ENCODE data around the gene AKR7A2.

AKR7A2 gene

DNA sequence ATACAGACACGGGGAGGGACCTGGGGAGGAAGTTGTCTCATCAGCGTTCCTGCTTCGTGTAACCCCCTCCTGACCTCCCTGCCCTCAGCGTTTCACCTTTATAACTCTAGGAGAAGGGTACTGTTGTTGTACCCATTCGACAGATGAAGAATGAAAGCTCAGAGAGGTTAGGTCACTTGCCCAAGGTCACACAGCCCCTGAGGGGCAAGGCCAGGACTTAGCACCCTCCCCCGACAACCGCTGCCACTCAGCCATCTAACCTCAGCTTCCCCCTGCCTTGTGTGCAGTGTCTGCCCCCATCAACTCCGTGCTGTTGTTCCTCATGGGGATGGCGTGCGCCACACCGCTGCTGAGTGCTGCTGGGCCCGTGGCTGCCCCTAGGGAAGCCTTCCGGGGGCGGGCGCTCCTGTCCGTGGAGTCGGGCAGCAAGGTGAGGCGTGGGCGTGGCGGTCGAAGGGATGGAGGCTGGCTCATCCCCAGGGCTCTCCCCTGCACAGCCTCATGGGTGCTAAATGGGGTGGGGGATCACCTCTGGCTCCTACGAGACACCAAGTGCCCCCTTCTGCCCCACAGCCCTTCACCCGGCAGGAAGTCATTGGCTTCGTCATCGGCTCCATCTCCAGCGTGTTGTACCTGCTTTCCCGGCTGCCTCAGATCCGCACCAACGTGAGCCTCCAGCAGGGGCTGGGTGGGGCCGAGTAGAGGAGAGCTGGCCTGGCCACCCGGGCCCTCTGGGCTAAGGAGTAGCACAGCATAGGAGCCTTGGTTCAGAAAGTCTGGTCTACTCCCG is 14.2 kb upstream of the AKR7A2 start:
- DNase-seq (ENCODE audit: low read depth): no peak

DNA sequence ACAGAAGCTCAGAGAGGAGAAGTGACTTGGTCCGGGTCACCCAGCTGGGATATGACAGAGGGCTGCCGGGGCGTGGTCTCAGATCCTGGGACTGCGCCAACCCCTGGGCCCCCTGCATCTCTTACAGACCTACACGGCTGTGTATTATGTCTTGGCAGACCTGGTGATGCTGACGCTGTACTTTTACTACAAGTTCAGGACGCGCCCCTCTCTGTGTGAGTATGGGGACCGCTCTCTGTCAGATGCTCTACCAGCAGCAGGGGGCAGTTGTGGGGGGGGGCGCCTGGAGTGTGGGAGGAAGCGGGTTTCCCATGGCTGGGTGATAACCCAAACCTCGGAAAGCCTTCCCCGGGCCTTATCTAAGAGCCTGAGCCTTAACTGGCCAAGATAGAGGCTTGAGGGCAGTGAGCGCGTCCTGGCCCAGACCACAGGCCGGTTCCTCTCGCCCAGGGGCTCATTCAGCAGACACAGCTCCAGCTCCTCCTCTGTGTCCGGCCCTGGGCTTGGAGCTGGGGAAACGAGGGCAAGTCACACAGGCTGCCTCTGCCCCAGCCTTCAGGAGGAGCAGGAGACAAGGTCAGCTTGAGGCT is 13.5 kb upstream of the AKR7A2 start:
- no peak for DNase-seq (ENCODE audit: low read depth)

DNA sequence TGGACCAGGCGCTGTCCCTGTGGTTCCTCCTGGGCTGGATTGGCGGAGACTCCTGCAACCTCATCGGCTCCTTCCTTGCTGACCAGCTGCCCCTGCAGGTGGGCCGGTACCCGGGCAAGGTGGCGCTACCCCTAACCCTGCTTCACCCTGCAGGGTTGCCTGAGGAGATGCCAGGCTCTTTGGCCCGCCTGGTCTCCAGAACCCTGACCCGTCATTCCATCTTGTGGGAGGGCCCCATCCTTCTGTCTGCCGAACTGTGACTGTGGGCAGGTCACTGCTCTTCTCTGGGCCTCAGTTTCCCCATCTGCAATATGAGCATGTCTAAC is 12.7 kb upstream of the AKR7A2 start:
- DNase-seq (ENCODE audit: low read depth): no peak

DNA sequence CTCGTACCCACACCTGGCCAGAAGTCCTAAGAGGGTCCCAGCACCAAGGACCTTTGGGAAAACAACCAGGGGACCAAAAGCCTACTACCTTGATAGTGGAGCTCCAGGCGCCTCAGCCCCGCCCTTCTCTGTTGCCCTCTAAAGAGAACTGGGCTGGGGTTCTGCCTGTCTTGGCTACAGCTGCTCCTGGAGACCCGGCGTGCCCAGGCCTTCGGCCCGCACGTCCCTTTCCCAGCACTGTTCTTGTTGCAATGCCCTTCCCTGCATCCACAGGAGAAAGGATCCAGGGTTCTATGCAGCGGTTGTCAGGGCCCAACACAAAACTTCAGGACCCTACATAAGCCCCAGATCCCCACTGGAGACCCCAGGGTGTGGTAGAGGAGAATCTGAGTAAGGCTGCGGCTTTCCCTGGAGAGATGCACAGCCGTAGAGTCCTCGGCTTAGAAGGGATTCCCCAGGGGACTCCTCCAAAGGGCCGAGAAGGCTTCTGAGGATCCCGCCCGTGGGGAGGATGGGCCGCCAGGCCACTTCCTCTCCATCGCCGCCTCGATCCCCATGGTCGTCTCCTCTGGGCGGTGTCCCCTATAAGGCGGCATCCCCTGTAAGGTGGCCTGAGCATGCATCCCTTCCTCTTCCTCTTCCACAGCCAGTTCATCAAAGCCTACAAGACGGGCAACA is 12.2 kb upstream of the AKR7A2 start:
- DNase-seq (ENCODE audit: low read depth): no peak

- no peak for DNase-seq (ENCODE audit: low read depth)
Measured at GRCh38 chr1:19322481-19322880, 10.5 kb upstream of the AKR7A2 start.

- DNase-seq (ENCODE audit: low read depth): no peak
Measured at GRCh38 chr1:19321071-19321470, 9.1 kb upstream of the AKR7A2 start.

DNA sequence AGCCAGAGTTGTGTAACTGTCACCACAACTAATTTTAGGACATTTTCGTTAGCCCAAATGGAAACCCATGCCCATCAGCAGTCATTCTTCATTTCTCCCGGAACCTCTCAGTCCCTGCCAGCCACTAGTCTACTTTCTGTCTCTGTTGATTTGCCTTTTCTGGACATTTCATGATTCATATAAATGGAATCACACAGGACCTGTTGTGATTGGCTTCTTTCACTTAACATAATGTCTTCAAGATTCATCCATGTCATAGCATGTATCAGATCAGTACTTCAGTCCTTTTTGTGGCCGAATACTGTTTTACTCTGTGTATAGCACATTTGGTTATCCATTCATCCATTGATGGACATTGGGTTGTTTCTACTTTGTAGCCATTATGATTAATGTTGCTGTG is 7.3 kb upstream of the AKR7A2 start:
- DNase-seq (ENCODE audit: low read depth): no peak

DNA sequence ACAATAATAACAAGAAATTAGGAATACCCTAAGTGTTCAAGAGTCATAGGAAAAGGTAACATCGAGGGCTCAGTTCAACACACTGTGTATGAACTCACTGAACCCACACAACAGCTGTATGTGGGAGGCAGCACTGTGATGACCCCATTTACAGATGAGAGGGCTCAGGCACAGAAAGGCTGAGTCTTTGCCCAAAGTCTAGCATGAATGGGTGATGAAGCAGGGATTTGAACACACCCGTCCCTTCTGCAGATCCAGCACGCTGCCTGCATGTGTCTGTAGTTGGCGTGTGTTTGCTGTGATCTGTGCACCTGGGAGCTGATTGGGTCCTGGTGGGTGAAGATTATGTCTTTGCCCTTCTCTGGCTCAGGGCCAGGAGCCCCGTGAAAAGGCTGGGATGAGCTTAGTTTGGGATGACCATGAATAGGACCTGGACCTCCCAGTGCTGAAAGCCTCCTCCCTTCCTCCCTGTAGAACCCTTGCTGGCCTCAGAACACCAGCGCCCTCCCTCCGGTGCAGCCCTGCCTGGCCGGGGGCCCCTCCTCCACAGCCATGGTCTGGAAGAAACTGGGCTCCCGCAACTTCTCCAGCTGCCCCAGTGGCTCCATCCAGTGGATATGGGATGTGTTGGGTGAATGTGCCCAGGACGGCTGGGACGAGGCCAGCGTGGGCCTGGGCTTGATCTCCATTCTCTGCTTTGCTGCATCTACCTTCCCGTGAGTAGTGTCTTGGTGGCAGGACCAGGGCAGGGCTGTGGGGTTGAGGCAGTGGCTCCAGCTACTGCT is 5.4 kb upstream of the AKR7A2 start:
- DNase-seq (ENCODE audit: low read depth): no peak

DNA sequence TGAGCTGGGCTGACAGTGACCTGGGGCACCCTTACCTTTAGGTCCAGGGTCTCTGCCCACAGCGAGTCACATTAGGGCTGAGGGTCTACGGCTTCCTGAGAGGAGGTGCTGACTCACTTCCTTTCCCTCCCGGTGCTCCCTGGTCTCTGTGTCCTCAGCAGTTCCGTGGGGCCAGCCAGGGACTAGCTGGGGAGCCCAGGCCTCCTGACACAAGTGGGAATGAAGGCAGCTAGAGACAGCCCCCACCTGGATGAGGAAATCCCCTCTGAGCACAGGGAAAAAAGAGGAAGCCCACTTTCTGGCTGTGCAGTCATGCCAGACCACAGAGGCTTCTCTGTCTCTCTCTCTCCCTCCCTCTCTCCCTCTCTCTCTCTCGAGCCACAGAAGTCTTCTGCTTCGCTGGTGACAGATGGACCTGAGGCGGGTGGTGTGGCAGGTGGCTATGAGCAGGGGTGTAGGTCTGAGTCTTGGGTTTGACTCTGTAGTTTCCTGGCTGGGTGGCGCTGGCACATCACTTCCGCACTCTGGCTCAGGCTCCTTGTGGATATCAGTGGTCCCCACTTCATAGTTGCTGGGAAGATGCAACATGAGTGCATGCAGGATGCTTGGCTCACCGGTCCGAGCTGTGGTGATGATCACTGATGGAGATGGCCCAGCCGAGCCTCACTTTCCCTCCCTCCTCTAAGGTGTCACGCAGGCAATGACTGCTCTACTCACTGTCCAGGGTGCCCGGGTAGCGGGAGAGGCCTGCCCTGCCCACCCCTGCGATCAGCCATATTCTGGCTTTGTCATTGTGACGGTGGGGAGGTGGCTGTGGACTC is 3.6 kb upstream of the AKR7A2 start:
- DNase-seq (ENCODE audit: low read depth): no peak

DNA sequence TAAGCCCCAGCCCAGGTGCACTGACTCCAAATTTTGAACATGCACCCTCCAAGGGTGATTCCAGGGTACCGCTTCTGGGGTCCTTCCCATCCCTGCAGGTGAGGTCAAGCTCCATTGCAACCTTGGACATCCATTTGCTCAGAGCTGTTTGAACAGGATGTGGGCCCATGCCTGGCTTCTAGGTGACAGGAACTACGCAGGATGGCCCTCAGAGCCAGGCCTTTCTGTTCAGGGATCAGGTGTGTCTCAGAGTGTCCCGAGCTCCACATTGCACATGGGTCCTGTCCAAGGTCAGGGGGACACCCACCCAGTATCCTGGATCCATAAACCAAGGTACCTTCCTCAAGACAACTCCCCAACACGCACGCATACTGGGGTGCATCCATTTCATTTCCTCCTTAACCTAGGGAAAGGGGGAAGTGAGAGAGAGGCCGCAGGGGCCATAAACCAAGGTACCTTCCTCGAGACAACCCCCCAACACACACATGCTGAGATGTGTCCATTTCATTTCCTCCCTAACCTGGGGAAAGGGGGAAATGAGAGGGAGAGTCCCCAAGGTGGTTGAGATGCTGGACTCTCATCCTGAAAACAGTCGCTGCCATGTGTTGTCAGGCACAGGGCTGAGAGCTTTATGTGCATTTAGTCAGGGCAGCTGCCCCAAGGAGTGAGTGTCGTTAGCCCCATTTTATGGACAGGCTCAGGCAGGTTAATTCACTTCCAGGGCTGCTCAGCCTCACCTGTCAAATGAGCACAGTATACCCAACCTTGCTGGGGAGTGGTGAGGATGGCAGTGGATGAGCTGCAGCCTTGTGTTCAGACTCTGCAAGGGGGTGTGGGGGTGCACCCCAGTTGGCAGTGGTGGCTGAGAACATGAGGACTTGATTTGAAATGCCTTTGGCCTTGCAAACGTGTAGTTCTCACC is 2.3 kb upstream of the AKR7A2 start:
- no peak for DNase-seq (ENCODE audit: low read depth)

DNA sequence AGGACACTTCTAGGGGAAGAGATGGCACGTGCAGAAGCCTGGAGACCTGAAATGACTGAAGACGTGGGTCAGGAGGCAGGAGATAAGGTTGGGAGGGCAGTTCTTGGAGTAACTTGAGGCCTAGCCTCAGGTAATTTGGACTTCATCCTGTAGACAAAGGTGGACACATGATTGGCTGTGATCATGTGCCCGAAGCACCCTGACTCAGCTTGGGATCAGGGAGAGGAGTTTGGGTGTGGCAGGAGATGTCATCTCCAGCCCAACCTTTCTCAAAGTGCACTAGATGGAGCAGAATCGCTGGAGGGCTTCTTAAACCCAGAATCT is 1.7 kb upstream of the AKR7A2 start:
- no peak for DNase-seq (ENCODE audit: low read depth)

- DNase-seq (ENCODE audit: low read depth): no peak
Measured at GRCh38 chr1:19312782-19313635, 1.1 kb upstream of the AKR7A2 start.

GRCh38 chr1:19311503-19311930 is 427 bp downstream of the AKR7A2 start:
- peak; percentile 21 for DNase-seq (ENCODE audit: low read depth)

DNA sequence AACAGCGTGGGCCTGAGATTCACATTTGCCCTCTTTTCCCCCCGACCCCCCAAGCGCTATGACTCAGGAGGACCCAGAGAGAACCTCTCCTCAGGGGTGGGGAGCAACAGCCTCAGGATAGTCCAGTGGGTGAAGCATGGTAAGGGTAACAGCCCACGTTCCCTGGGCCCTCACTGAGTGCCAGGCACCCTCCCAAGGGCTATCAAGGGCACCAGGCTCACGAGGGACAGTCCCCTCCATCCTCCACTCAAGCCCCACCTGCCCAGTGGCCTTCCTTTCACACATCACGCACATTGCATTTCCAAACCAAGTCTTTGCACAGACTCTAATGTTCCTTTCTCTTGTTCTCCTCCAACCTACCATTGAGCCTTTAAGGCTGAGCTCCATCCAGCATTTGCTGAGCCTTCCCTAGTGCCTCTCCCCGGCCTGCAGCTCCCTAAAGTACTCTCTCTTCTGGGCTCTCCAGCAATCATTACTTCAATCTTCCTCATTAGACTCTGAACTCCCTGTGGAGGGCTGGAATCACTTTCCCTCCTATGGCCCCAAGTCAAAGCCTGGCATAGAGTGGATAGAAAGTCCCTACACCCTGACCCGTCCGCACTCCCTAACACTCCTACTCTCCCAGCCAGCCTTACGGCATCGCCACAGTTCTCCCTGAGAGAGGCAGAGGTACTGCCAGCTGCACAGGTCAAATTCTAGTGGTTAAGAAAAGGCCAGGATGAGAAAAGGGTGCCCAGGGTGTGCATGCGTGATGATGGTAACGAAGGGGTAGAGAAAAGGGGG is 1.0 kb downstream of the AKR7A2 start:
- DNase-seq (ENCODE audit: low read depth): no peak

DNA sequence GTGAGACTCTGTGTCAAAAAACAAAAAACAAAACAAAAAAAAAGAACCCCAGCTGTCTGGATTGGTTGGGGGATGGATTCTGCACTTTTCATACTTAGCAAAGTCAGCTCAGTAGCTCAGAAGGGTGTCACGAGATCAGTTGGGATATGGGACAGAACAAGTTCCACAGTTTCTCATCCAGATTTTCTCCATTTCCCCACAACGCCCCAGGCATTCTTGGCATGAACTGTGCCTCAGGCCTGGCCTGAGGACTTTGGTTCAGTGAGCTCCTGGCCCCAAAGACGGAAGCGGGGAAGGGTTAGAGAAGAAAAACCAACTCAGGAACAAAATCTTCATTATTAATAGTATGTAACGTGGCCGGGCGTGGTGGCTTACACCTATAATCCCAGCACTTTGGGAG is 1.9 kb downstream of the AKR7A2 start:
- peak; percentile 54 for DNase-seq (ENCODE audit: low read depth)

DNA sequence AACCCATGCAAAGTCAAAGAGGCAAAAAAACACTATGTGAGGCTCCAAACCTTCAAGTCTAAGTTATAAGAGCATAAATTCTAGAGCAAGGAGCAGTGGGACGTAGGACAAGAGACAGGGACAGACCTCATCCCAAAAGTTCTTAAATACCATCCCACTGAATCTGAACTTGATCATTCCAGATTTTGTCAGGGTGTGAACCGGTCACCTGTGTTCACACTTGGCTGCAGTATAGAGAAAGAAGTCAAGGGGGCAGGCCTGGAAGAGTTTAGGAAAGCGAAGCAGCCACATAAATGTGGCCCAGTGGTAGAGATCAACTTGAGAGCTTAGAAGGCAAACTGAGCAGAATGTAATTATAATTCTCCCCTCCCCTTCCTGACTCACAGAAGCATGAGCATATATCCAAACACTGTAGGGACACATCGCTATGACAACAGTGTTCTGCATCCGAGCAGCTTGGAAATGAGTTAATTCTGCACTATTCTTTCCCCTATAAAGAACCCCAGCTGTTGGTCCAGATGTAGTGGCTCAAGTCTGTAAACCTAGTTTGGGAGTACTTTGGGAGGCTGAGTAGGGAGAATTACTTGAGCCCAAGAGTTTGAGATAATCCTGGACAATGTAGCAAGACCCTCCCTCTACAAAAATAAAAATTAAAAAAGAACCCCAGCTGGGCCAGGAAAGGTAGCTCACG is 2.7 kb downstream of the AKR7A2 start:
- DNase-seq (ENCODE audit: low read depth): peak; percentile 76

DNA sequence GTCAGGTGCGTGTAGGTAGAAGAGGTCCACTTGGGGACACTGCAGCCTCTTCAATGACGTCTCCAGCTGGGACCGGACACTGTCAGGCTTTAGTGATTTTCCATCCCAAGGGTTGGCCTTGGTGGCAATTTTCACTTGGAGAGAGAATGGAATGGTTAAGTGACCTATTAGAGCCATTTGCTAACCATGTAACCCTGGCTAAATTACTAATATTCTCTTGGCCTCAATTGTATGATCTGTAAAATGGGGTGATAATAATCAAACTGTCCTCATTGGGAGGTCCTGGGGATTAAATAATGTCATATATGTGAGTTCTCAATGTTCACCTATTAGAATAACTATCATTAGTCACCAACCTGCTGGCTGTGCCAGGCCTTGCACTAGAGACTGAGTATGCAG is 3.4 kb downstream of the AKR7A2 start:
- no peak for DNase-seq (ENCODE audit: low read depth)

DNA sequence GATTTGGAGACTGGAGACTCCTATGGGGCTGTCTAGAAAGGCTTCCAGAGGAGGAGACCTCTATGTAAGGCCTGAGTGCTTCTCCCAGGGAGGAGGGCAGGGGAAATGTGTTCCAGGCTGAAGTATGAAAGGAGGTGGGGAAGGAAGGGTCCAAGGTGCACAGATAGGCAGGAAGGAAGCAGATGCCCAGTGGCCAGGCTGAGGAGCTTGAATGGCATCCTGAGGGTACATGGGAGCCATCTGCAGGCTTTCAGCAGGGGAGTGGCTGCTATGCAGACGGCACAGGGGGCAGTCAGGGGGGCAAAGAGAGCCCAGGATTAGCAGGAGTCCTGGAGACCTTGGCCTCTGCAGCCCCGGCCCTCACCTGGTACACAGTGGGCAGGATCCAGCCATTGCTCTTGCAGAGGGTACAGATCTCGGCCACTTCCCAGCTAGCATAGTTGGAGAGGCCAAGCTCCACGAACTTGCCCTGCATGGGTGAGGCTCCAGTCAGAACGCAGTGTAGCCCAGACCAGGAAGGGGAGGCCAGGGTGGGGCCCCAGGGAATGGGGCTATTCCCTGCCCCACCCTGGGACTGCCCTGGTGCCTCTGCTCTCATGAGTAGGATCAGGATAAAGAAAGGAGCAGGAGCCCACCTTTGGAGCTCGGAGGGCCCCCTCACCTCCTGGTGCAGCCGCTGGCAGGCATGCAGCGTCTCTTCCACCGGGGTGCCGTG is 4.0 kb downstream of the AKR7A2 start:
- no peak for DNase-seq (ENCODE audit: low read depth)

All from fibroblast of gingiva (primary cell).